ENCODE data around the gene PCDHA9.

PCDHA9 gene

GRCh38 chr5:140881889-140882590 is 33.9 kb downstream of the PCDHA9 start, which contains the start of gene PCDHA13:
Gene PCDHA13 (plus strand): TSS chr5:140882124. CDS start chr5:140882269, 145 bp downstream.
- no peak for DNase-seq (ENCODE audit: low spot score)

- no peak for DNase-seq (ENCODE audit: low spot score)
Measured at GRCh38 chr5:140882591-140882899, 34.4 kb downstream of the PCDHA9 start.

GRCh38 chr5:140883373-140883772 is 35.2 kb downstream of the PCDHA9 start:
- no peak for DNase-seq (ENCODE audit: low spot score)

- no peak for DNase-seq (ENCODE audit: low spot score)
Measured at GRCh38 chr5:140883927-140884697, 35.9 kb downstream of the PCDHA9 start.

All from CD4-positive, alpha-beta T cell treated with Interleukin-6 at 100 ng/mL for 8 hours (primary cell).